H4 (cell line): Measurements from ENCODE around the gene TAS2R19. TPM values are rescaled to one million over a fixed set of nuclear protein-coding genes. Genes with fewer than 3 reads are reported as not detected.
"Not testable (repeated sequence)": the region's sequence is repeated elsewhere in the genome, so short reads cannot be mapped to it uniquely, and the experiment has no call there.

Experiments
- DNase-seq: peaks from one replicate; pipeline ENCODE4 v3.0.0-alpha.2; 2015; ENCODE audit warnings: low spot score
- total RNA-seq: library from RNA; depleted of rRNA; stranded (reverse); fragments of >200 nt; shearing (Covaris generic); gene quantifications from 2 replicates; pipeline ENCODE4 v1.2.3, GENCODE V29; 2014; rRNA removed

TAS2R19 gene, protein sequence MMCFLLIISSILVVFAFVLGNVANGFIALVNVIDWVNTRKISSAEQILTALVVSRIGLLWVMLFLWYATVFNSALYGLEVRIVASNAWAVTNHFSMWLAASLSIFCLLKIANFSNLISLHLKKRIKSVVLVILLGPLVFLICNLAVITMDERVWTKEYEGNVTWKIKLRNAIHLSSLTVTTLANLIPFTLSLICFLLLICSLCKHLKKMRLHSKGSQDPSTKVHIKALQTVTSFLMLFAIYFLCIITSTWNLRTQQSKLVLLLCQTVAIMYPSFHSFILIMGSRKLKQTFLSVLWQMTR
- total RNA-seq = 0.21 TPM in 1 of 2 replicates, not detected in the other

DNA sequence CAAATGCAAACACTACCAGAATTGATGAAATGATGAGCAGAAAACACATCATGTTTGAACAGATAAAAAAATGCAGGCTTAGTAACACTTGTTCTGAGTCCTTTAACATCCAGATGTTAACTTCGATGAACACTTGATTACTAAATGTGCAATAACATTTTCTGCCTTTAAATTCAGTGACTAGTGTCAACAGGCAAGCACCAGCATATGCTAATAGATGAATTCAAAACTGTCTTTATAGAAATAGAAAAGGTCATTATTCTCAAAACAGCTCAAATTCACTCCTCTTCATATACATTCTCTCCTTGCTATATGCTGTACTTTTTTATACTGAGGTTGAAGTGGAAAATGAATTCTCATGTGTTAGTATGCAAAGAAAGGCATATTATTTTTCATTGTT is at the start of gene TAS2R19:
Gene TAS2R19, minus strand, starts transcription at position 101 of the 400 bp plus-strand sequence. Its CDS starts 49 bp downstream, at position 52.
- no peak for DNase-seq

DNA sequence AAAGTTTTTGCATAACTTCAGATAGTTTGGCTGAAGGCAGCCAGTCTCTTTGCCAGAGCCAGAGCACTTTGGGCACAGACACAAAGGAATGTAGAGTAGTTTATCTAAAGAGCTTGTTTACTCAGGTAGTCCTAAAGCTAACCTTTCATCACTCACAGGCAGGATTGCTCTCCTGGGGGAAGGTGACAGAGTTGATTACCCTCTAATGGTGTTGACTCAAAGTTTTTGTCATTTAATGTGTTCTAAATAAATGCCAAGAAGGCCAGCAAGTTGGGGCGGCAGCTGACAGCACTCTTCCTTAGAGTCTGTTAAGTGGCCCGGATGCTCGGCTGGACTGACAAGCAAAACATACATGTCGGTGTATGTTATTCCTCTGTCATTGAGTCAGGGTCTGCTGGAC is 49.0 kb upstream of the TAS2R19 start:
- no peak for DNase-seq

DNA sequence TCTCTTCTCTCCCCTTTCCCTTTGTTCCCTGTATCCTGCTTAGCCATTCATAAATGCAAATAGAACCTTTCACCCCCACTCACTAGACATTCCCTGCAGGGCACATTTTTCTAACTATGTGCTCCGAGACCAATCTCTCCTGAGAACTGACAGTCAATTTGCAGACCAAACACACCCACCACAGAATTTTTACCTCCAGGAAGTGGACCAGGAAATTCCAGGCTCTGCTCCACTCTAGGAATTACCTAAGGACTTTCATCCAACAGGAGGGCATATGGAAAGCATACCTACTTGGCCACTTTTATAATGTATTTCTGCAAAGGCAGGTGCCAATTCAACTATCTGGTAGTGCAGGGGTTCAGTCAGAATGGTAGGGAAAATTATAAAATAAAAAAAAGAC is 48.6 kb upstream of the TAS2R19 start:
- no peak for DNase-seq

DNA sequence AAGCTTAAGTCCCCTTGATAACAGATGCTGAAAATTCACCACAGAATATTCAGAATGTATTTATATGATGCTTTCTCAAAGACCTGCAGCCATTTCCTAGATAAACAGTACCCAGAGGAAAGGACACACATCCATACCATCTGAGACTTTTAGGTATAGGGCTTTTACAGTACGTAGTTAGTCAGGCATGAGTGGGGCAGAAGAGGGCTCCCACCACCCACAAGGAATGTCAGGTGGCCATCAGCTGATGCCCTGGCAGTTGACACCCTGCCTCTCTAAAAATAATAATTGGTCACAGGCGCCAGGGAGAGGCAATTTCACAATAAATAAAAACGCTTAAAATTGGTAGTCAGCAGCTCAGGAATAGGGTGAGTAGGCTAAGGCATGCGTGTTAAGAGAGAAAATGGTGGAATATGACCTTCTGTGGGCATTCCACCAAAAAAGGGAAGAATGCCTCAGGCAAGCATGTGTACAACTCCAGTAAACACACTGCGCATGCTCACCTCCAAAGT is 47.5 kb upstream of the TAS2R19 start:
- DNase-seq = no peak

DNA sequence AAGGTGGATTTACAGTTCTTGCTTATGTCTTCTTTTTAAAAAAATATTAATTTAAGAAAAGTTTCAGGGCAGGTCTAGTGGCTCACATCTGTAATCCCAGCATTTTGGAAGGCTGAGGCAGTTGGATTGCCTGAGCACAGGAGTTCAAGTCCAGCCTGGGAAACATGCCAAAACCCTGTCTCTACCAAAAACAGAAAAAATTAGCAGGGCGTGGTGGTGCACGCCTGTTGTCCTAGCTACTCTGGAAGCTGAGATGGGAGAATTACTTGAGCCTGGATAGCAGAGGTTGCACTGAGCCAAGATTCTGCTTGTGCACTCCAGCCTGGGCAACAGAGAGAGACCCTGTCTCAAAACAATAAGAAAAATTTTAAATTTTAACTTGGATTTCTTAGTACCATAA is 45.1 kb upstream of the TAS2R19 start:
- DNase-seq = no peak

DNA sequence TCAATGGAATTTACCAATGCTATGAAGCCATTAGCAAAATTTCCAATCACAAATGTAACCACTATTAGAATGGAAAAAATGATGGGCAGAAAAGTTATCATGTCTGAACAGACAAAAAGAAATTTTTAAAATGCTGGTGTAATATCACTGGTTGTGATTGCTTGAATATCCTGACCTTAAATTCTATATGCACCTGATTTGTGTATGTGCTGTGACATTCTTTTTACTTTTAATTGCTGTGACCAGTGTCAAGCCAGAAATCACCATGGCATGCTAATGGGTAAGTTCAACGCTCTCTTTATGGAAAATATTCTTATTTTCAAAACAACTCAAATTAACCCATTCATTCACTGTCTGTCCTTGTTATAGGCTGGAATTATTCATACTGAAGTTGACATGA is 39.8 kb upstream of the TAS2R19 start, which contains the start of gene TAS2R46:
Gene TAS2R46, minus strand, starts transcription at position 101 of the 400 bp plus-strand sequence. Its CDS starts 0 bp downstream, at position 101.
- not testable (repeated sequence) for DNase-seq

DNA sequence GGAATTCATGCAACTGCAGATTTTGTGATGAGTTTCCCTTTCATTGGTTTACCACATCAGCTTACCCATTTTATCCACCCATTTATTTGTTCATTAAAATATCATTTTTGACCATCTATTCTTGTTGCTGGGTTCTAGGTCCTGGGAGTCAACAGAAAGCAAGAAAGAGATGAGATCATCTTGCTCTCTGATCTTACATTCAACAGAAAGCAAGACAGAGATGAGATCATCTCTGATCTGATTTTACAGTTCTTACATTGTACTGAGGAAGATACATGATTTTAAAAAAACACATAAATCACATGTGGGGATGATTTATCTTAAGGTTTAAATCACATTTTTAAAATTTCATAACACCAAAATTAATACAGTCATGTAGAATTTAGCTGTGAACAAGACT is 37.4 kb upstream of the TAS2R19 start:
- no peak for DNase-seq

DNA sequence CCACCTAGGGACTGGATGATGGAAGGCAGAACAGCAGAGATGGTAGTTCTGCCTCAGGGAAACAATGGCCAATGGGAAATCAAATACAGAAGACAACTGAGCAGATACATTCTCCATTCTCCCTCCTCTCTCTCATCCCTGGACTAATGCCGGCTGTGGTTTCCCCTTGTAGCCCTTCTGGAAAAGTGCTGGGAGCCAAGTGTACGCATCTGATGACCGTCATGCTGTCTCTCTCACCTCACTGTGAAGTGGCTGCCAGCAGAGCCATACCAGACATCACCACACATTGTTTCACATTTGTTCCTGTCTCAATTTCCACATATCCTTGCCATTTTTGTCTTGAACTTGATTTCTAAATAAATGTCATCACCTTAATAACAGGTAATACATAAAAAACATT is 36.6 kb upstream of the TAS2R19 start:
- DNase-seq = no peak

DNA sequence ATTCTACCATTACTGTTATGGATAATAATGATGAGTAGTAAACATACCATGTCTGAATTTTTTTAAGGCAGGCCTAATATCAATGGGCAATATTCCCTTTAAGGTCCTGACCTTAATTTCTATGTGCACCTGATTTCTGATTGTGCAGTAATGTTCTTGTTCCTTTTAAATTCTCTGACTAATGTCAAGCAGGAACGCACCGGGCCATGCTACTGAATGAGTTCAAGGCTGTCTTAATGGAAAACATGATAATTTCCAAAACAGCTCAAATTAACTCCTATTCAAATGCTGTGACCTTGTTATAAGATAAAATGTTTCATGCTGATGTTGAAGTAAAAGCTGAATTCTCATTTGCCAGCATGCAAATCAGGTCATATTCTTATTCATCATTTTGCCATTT is 32.9 kb upstream of the TAS2R19 start:
- DNase-seq = no peak

DNA sequence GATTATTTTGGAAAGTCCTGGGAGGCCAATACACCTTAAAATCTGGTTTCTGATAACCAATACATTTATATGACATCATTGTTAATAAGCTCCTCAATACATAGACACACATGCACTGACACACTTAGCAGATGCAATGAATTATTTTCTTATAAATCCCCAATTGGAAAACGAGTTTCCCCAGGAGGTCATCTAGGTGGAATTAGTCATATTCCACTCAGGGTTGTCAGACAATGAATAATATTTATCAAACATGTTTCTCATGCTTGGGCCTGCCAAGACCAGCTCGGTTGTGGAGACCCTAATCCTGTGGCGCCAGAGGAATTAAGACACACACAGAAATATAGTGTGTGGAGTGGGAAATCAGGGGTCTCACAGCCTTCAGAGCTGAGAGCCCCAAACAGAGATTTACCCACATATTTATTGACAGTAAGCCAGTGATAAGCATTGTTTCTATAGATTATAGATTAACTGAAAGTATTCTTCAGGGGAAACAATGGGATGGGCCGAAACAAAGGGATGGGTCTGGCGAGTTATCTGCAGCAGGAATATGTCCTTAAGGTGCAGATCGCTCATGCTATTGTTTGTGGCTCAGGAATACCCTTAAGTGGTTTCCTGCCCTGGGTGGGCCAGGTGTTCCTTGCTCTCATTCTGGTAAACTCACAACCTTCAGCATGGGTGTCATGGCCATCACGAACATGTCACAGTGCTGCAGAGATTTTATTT is 27.5 kb upstream of the TAS2R19 start:
- DNase-seq = not testable (repeated sequence)

DNA sequence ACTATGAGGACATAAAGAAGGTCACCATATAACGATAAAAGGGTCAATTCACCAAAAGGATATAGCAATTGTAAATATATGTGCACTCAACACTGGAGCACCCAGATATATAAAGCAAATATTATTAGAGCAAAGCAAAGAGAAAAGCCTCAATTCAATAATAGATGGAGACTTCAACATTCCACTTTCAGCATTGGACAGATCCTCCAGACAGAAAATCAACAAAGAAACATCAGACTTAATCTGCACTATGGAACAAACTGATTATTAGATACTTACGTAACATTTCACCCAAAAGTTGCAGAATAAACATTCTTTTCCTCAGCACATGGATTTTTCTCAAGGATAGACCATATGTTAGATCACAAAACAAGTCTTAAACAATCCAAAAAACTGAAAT is 18.9 kb upstream of the TAS2R19 start:
- DNase-seq = not testable (repeated sequence)

DNA sequence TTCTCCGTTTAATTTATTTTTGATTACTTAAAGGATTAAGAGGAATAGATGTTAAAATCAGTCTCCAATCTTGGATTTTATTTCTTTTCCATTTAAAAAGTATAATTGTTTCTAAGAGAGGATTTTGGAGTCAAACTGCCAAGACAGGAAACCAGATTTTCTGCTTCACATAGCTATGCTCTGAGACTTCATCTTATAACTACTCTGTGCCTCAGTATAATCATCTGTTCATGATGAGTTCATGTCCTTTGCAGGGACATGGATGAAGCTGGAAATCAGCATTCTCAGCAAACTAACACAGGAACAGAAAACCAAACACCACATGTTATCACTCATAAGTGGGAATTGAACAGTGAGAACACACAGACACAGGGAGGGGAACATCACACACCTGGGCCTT is 17.7 kb upstream of the TAS2R19 start:
- DNase-seq = no peak

DNA sequence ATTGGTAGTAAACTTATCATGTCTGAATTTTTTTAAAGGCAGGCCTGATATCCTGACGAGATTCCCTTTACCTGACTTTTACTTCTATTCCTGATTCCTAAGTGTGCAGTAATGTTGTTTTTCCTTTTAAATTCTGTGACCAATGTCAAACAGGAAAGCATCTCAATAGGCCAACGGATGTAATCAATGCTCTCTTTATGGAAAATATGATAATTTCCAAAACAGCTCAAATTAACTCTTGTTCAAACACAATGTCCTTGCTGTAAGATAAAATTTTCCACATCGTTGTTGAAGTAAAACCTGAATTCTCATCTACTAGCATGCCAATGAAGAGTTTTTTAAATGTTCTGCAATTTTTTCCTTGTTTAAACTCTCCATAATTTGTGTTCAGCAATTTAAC is 16.8 kb upstream of the TAS2R19 start:
- no peak for DNase-seq

DNA sequence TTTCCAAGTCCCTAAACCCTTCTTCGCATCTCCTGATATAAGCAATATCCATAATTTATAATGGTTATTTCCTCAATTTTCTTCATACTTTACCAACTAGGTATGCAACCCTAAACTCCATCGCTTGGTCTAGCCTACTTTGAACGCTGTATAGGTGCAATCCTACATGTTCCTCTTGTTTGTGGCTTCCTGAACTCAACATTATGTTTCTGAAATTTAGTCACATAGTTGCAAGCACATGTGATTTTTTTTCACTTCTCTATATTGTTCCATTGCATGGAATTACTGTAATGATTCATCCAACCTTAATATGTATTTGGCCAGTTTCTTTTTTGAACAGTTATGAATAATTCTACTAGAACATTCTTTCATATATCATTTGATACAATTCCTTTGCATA is 11.5 kb upstream of the TAS2R19 start:
- not testable (repeated sequence) for DNase-seq

DNA sequence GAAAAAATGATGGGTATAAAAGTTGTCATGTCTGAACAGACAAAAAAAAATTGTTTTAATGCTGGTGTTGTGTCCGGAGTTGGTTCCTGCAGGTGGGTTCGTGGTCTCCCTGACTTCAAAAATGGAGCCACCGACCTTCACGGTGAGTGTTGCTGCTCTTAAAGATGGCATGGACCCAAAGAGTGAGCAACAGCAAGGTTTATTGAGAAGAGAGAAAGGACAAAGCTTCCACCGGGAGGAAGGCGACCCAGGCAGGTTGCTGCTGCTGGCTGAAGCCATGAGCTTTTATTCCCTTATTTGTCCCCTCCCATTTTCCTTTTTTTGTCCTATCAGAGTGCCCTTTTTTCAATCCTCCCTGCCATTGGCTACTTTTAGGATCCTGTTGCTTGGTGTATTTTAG is 8.9 kb upstream of the TAS2R19 start, which contains the start of gene TAS2R31:
Gene TAS2R31, minus strand, starts transcription at position 101 of the 400 bp plus-strand sequence. Its CDS starts 72 bp downstream, at position 29.
- DNase-seq = no peak

DNA sequence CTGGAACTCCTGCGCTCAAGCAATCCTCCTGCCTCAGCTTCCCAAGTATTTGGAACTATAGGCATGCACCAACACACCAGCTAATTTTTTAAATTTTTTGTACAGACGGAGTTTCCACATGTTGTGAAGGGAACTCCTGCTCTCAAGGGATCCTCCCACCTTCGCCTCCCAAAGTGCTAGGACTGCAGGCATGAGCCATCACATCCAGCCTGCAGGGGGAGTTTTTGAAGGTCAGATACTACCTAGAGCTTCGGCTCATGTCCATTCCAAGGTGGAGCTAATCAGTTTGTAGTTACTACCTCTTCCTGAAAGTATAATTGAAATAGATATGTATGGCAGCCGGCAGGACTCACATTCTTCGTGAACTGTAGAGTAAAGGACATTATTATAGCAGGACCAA is 3.7 kb upstream of the TAS2R19 start:
- no peak for DNase-seq

DNA sequence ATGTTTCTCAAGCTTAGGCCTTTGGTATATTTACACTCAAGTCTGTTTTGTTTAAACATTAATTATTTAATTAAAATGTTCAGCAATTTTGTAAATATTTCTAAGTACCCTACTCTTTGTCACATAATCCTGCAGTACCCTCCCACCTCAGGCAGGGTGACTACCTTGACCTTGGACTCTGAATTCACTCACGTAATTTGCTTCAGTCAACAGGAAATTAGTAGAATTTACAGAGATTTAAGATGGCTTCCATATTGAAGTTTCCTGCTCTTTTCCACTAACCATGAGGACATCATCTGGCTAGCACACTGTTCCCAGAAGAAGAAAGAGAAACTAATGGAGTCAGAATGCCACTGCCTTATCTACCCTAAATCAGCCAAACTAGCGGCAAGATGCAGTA is 967 bp upstream of the TAS2R19 start:
- no peak for DNase-seq

DNA sequence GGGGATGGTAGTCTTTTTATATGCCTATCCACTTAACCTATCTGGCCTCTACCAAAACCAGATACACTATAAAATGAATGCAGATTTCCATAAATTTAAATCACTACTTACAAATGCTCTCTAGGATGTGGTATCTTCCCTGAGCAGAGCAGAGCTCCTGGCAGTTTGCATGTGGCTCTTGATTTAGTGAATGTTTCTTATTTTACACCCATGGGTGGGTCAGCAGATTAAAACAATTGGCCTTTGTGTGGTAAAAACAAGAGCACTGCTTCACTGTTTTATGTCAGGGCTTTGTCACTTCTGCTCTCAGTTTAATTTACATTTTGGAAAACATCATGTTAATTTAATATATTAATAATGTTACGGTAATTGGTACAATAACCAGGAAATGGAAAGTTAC is 5.5 kb downstream of the TAS2R19 start:
- DNase-seq = no peak

DNA sequence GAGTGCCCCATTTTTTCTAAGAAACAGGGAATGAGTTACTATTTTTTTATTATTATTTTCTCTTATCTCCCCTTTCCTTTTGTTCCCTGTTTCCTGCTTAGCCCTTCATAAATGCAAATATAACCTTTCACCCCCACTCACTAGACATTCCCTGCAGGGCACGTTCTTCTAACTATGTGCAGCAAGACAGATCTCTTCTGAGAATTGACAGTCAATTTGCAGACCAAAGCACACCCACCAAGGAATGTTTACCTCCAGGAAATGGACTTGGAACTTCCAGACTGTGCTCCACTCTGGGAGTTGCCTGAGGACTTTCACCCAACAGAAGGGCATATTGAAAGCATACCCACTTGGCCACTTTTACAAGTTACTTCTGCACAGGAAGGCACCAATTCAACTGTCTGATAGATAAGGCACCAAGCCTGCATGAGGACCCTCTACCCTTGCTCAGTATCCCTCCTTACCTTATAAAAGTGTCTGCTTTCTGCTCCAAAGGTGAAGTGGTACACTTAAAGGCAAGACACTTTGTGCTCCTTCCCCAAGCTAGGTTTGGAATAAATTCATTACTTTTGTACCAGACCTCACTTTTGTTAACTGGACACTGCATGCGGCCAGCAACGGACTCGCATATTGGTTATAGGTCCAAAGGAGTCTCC is 6.5 kb downstream of the TAS2R19 start:
- no peak for DNase-seq

DNA sequence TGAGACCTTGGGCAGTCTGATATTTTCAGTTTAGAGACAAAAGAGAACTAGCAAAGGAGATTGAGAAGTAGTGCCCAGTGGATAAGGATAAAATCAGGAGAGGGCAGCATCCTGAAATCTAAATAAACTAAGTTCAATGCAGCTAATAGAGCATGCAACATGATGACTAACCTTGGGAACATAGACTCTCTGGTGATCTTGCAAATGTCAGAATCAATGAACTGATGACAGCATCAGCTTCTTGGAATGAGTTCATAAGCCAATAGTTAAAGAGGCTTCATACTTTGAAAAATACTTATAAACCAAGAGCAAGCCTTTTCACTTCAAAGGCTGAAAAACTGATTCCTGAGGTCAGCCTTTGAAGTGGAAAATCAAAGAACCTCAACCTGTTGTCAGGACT is 8.2 kb downstream of the TAS2R19 start:
- DNase-seq = no peak

DNA sequence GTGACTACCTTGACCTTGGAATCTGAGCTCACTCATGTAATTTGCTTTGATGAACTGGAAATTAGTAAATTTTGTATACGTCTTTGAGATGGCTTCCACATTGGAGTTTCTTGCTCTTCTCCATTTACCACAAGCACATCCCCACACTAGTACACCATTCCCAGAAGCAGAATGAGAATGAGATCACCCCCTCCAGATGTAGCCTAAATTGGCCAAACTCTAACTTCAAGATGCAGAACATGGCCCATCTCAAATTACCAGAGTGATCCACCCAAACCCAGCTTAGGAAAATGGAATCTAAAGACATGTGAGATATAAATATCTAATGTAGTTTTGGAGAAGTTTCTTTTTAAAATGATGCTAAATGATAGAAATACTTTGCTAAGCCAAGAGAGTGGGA is 14.8 kb downstream of the TAS2R19 start:
- DNase-seq = no peak

DNA sequence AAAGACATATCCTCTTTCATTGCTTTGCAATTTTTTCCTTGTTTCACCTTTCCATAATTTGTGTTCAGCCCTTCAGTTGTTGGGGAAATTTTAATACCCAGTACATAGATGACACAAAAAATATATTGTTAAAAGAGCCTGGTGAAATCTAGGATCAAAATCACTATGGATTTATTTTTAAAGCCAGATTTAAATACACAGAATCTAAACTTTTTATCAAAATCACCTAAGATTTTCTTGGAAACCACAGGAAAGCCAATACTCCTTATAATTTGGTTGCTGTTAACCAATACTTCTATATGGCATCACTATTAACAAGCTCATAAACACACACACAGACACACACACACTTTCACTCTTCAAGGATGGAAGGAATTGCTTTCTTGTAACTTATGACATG is 24.2 kb downstream of the TAS2R19 start, which contains the start of gene TAS2R20:
Gene TAS2R20, minus strand, starts transcription at position 101 of the 400 bp plus-strand sequence. CDS start 429 bp downstream, outside the sequence.
- no peak for DNase-seq
